Esophagus muscularis mucosa (tissue), 4 donors: ENCODE data around the gene ACBD4. TPM values are rescaled to one million over a fixed set of nuclear protein-coding genes. Genes with fewer than 3 reads are reported as not detected.

Experiments used
- DNase-seq: peaks from one replicate; pipeline ENCODE4 v3.0.0-alpha.2; 2017; ENCODE audit errors: extremely low spot score
- H3K27ac ChIP-seq, 4 donors: fragments of 200-600 bp; sonication (generic); replicated peaks in 1 of 4; 1 replicate in 3 of 4; 2 replicates in 1 of 4; pipeline ENCODE4 v1.5.1; 2016 to 2019; ENCODE audit warnings: mild to moderate bottlenecking in 1 of 4
- H3K27me3 ChIP-seq, 4 donors: fragments of 200-600 bp; sonication (generic); one replicate each; pipeline versions ENCODE4 v1.5.1 to v1.6.0; 2016 to 2019
- H3K36me3 ChIP-seq, 4 donors: fragments of 200-600 bp; sonication (generic); one replicate each; pipeline ENCODE4 v1.5.1; 2016 to 2019
- H3K4me1 ChIP-seq, 4 donors: fragments of 200-600 bp; sonication (generic); one replicate each; pipeline ENCODE4 v1.5.1; 2016 to 2019
- H3K4me3 ChIP-seq, 4 donors: fragments of 200-600 bp; sonication (generic); 1 replicate in 2 of 4; 2 replicates in 2 of 4; pipeline ENCODE4 v1.5.1; 2016 to 2019; ENCODE audit warnings: mild to moderate bottlenecking in 4 of 4, moderate library complexity in 1 of 4
- H3K9me3 ChIP-seq, 4 donors: fragments of 200-600 bp; sonication (generic); 1 replicate in 3 of 4; 2 replicates in 1 of 4; pipeline ENCODE4 v1.5.1; 2016 to 2019
- CTCF ChIP-seq, 3 experiments: fragments of 200-600 bp in 2 of 3; fragments of 450-650 bp in 1 of 3; sonication (generic) in 2 of 3; IDR thresholded peaks; one replicate each; pipeline ENCODE4 v1.5.1; 2017 to 2019; ENCODE audit warnings: antibody characterized with exemption in 3 of 3, mild to moderate bottlenecking in 2 of 3, moderate library complexity in 1 of 3
- EP300 ChIP-seq: sonication (generic); formaldehyde crosslinking; IDR thresholded peaks from one replicate; pipeline ENCODE4 v1.6.1; 2017; ENCODE audit warnings: antibody characterized with exemption
- POLR2A ChIP-seq: fragments of 450-650 bp; IDR thresholded peaks from one replicate; pipeline ENCODE4 v1.6.1; 2017; ENCODE audit warnings: antibody characterized with exemption, moderate library complexity, mild to moderate bottlenecking, low read depth
- POLR2AphosphoS5 ChIP-seq, 2 donors: sonication (generic); formaldehyde crosslinking; IDR thresholded peaks; one replicate each; pipeline ENCODE4 v1.6.1; 2017; ENCODE audit warnings: antibody characterized with exemption in 2 of 2
- WGBS: methylation state at CpG from one replicate; pipeline ENCODE4 v1.1.5; 2018; 5-methylcytosine and 5-hydroxymethylcytosine counted together
- intact Hi-C: fragments of 100-400 bp; cut with DNase I; formaldehyde crosslinking; loops from one replicate; pipeline ENCODE4 v1.15.1; 2023
- total RNA-seq, 4 donors: library from RNA; depleted of rRNA; stranded (reverse); fragments of >200 nt; gene quantifications; one replicate each; pipeline versions ENCODE4 v1.1.0 to v1.2.1, GENCODE V29; 2016

ACBD4 gene
- total RNA-seq, 4 donors from 2014 or later: 20.9 to 34.8 (median 23.5) TPM

GRCh38 chr17:45098869-45099616 is 36.4 kb upstream of the ACBD4 start:
- Histone ChIP-seq H3K27ac (peak overlapping the region; percentile 61 to 91 (median 76)), H3K4me3 (no peak overlapping the region), H3K36me3 (peaks cover 72 to 97% (median 89%) of the 10 kb centered on the region in 4 donors), H3K9me3 (no peaks in the 10 kb centered on the region), H3K27me3 (no peaks in the 10 kb centered on the region), H3K4me1 (peaks cover 42 to 54% (median 48%) of the 10 kb centered on the region in 4 donors)
- 42% methylated on average over 9 of the region's 9 CpGs for WGBS
- intact Hi-C loops: loop anchor here (2.0 to 5.0 kb wide), 4 partner anchors 33 to 178 kb away; partner anchors contain the start of genes DCAKD and PLCD3
- DNase-seq: peak; percentile 96
- peak; percentile 60 to 69 for TF ChIP-seq POLR2AphosphoS5 (IDR thresholded peaks at IDR 0.05)
- TF ChIP-seq CTCF (IDR thresholded peaks at IDR 0.05): peak; percentile 85 to 92 (median 90)
- TF ChIP-seq EP300: no peak
- no peak for TF ChIP-seq POLR2A

GRCh38 chr17:45101546-45101882 is 34.0 kb upstream of the ACBD4 start:
- peaks cover 31 to 52% (median 36%) of the 10 kb centered on the region in 4 donors for H3K4me1 ChIP-seq
- DNase-seq: no peak
- H3K27me3 ChIP-seq: no peaks in the 10 kb centered on the region
- H3K36me3 ChIP-seq: peaks cover 61 to 97% (median 93%) of the 10 kb centered on the region in 4 donors
- intact Hi-C loops: no loop called here
- H3K9me3 ChIP-seq: no peaks in the 10 kb centered on the region
- 63% methylated on average over 9 of the region's 9 CpGs for WGBS
- peak overlapping the region in 2 of 4 donors; percentile 35 to 55 for H3K27ac ChIP-seq
- H3K4me3 ChIP-seq: no peak overlapping the region
- TF ChIP-seq POLR2A (no peak), EP300 (no peak), POLR2AphosphoS5 (IDR thresholded peaks at IDR 0.05) (no peak), CTCF (IDR thresholded peaks at IDR 0.05) (no peak)

- Histone ChIP-seq H3K9me3 (no peaks in the 10 kb centered on the region), H3K27me3 (no peaks in the 10 kb centered on the region), H3K4me1 (peaks cover 33 to 57% (median 37%) of the 10 kb centered on the region in 4 donors), H3K27ac (peak overlapping the region; percentile 18 to 55 (median 30)), H3K36me3 (peaks cover 55 to 97% (median 93%) of the 10 kb centered on the region in 4 donors), H3K4me3 (no peak overlapping the region)
- no peak for TF ChIP-seq CTCF (IDR thresholded peaks at IDR 0.05)
- 79% methylated on average over 12 of the region's 12 CpGs for WGBS
- no peak for DNase-seq
- intact Hi-C loops: no loop called here
These were observed 33.3 kb upstream of the ACBD4 start for GRCh38 chr17:45101883-45102811.

GRCh38 chr17:45102856-45103255 is 32.6 kb upstream of the ACBD4 start:
- Histone ChIP-seq H3K27me3 (no peaks in the 10 kb centered on the region), H3K4me1 (peaks cover 36 to 61% (median 39%) of the 10 kb centered on the region in 4 donors), H3K27ac (peak overlapping the region in 3 of 4 donors; percentile 18 to 55 (median 25)), H3K9me3 (no peaks in the 10 kb centered on the region), H3K4me3 (no peak overlapping the region), H3K36me3 (peaks cover 48 to 97% (median 93%) of the 10 kb centered on the region in 4 donors)
- no peak for TF ChIP-seq POLR2A
- TF ChIP-seq POLR2AphosphoS5 (IDR thresholded peaks at IDR 0.05): no peak
- no peak for TF ChIP-seq CTCF (IDR thresholded peaks at IDR 0.05)
- no peak for TF ChIP-seq EP300
- WGBS: 89% methylated on average over 9 of the region's 9 CpGs
- intact Hi-C loops: no loop called here
- DNase-seq: no peak
